Measurements from ENCODE around the gene PRAMEF1. TPM values are rescaled to one million over a fixed set of nuclear protein-coding genes. Genes with fewer than 3 reads are reported as not detected.

PRAMEF1 gene
- total and polyA plus RNA-seq, 2 donors = 0.05 to 0.11 TPM

Other genes starting within 250 kb of the PRAMEF1 start
- 20.5 TPM for gene DHRS3, start 173.2 kb upstream of the PRAMEF1 start, total RNA-seq
- 56.8 TPM for gene DHRS3, start 173.2 kb upstream of the PRAMEF1 start, polyA plus RNA-seq
- gene AADACL4, start 147.3 kb upstream of the PRAMEF1 start, total RNA-seq = not detected
- gene AADACL4, start 147.3 kb upstream of the PRAMEF1 start, polyA plus RNA-seq = 0.05 TPM
- 0.05 TPM for gene AADACL3, start 75.3 kb upstream of the PRAMEF1 start, total RNA-seq
- 0.07 TPM for gene AADACL3, start 75.3 kb upstream of the PRAMEF1 start, polyA plus RNA-seq
- gene CFAP107, start 45.2 kb upstream of the PRAMEF1 start, total RNA-seq = not detected
- gene CFAP107, start 45.2 kb upstream of the PRAMEF1 start, polyA plus RNA-seq = 0.16 TPM
- 0.05 TPM for gene PRAMEF12, start 17.7 kb upstream of the PRAMEF1 start, total RNA-seq
- gene PRAMEF12, start 17.7 kb upstream of the PRAMEF1 start, polyA plus RNA-seq = 0.50 TPM
- gene PRAMEF11, start 40.0 kb downstream of the PRAMEF1 start, total RNA-seq = not detected
- gene PRAMEF11, start 40.0 kb downstream of the PRAMEF1 start, polyA plus RNA-seq = 0.05 TPM
- gene HNRNPCL1, start 57.3 kb downstream of the PRAMEF1 start, total RNA-seq = not detected
- not detected for gene HNRNPCL1, start 57.3 kb downstream of the PRAMEF1 start, polyA plus RNA-seq
- 0.05 TPM for gene PRAMEF2, start 65.7 kb downstream of the PRAMEF1 start, total RNA-seq
- gene PRAMEF2, start 65.7 kb downstream of the PRAMEF1 start, polyA plus RNA-seq = 0.09 TPM
- not detected for gene PRAMEF4, start 94.8 kb downstream of the PRAMEF1 start, total RNA-seq
- 0.05 TPM for gene PRAMEF4, start 94.8 kb downstream of the PRAMEF1 start, polyA plus RNA-seq
- not detected for gene PRAMEF10, start 106.9 kb downstream of the PRAMEF1 start, total RNA-seq
- gene PRAMEF10, start 106.9 kb downstream of the PRAMEF1 start, polyA plus RNA-seq = 0.07 TPM
- not detected for gene PRAMEF7, start 125.2 kb downstream of the PRAMEF1 start, total RNA-seq
- 0.23 TPM for gene PRAMEF7, start 125.2 kb downstream of the PRAMEF1 start, polyA plus RNA-seq
- 0.09 TPM for gene PRAMEF6, start 156.2 kb downstream of the PRAMEF1 start, total RNA-seq
- 0.21 TPM for gene PRAMEF6, start 156.2 kb downstream of the PRAMEF1 start, polyA plus RNA-seq

Measured in thymus (tissue), 2 donors.